ENCODE data around the gene FCF1. TPM values are rescaled to one million over a fixed set of nuclear protein-coding genes. Genes with fewer than 3 reads are reported as not detected.

Gene FCF1
- total and polyA plus RNA-seq, 2 experiments from 2014 or later, result 30.3 to 58.7 TPM

DNA sequence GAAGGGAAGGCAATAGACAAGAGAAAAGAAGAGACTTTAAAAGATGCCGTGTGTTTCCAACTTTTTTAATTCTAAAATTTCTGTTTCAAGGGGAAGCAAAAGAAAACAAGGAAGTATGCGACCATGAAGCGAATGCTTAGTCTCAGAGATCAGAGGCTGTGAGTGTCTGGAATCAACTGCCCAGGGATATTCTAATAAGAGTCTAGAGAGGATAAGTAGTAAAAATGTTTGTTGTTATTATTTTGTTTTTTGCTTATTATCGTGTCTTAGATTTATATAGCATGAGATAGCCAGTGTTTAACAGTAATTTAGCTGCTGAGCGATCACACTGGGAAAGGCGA lies 421 bp downstream of the FCF1 start:
- H3K27me3 ChIP-seq (ENCODE audit: insufficient read depth), result no peaks in the 10 kb centered on the region
- H3K27ac ChIP-seq (ENCODE audit: low read depth), result 0 out of 2 replicates have a peak overlapping the region, but pooled peaks have one; percentile 12
- Mint-ChIP-seq H3K27ac (peak overlapping the region; percentile 96), H3K36me3 (ENCODE audit: low read depth) (peaks cover 18% of the 10 kb centered on the region), H3K9me3 (no peaks in the 10 kb centered on the region), H3K27me3 (ENCODE audit: insufficient read depth, low read depth, poor library complexity) (peaks cover 2% of the 10 kb centered on the region), H3K4me3 (peak overlapping the region; percentile 99), H3K4me1 (peaks cover 4% of the 10 kb centered on the region; the same call in 2 of the 3 replicates)
- peaks cover 59% of the 10 kb centered on the region for H3K79me2 ChIP-seq (replicated peaks; ENCODE audit: insufficient read depth)
- peaks cover 11% of the 10 kb centered on the region for H3K36me3 ChIP-seq (ENCODE audit: insufficient read depth)
- DNase-seq (ENCODE audit: low spot score) (no peak), ATAC-seq (no peak)
- H2AFZ ChIP-seq, result peak overlapping the region; percentile 60
- no peaks in the 10 kb centered on the region for H3K9me2 ChIP-seq (ENCODE audit: insufficient read depth)
- no peak for TF ChIP-seq EZH2 (IDR thresholded peaks at IDR 0.05; ENCODE audit: low read depth, unreplicated experiment)
- TF ChIP-seq, protein P1, sequence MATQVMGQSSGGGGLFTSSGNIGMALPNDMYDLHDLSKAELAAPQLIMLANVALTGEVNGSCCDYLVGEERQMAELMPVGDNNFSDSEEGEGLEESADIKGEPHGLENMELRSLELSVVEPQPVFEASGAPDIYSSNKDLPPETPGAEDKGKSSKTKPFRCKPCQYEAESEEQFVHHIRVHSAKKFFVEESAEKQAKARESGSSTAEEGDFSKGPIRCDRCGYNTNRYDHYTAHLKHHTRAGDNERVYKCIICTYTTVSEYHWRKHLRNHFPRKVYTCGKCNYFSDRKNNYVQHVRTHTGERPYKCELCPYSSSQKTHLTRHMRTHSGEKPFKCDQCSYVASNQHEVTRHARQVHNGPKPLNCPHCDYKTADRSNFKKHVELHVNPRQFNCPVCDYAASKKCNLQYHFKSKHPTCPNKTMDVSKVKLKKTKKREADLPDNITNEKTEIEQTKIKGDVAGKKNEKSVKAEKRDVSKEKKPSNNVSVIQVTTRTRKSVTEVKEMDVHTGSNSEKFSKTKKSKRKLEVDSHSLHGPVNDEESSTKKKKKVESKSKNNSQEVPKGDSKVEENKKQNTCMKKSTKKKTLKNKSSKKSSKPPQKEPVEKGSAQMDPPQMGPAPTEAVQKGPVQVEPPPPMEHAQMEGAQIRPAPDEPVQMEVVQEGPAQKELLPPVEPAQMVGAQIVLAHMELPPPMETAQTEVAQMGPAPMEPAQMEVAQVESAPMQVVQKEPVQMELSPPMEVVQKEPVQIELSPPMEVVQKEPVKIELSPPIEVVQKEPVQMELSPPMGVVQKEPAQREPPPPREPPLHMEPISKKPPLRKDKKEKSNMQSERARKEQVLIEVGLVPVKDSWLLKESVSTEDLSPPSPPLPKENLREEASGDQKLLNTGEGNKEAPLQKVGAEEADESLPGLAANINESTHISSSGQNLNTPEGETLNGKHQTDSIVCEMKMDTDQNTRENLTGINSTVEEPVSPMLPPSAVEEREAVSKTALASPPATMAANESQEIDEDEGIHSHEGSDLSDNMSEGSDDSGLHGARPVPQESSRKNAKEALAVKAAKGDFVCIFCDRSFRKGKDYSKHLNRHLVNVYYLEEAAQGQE (IDR thresholded peaks at IDR 0.05; ENCODE audit: unreplicated experiment), result no peak
- TF ChIP-seq, protein P2, sequence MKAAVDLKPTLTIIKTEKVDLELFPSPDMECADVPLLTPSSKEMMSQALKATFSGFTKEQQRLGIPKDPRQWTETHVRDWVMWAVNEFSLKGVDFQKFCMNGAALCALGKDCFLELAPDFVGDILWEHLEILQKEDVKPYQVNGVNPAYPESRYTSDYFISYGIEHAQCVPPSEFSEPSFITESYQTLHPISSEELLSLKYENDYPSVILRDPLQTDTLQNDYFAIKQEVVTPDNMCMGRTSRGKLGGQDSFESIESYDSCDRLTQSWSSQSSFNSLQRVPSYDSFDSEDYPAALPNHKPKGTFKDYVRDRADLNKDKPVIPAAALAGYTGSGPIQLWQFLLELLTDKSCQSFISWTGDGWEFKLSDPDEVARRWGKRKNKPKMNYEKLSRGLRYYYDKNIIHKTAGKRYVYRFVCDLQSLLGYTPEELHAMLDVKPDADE (IDR thresholded peaks at IDR 0.05), result no peak
- peak overlapping the region; percentile 68 for H3K4me3 ChIP-seq
- peaks cover 16% of the 10 kb centered on the region for H3K4me1 ChIP-seq (ENCODE audit: insufficient read depth)
- H3K4me2 ChIP-seq, result peak overlapping the region; percentile 88
- H3F3A ChIP-seq (replicated peaks; ENCODE audit: low read depth), result no peaks in the 10 kb centered on the region
- no peaks in the 10 kb centered on the region; the same call in none of the 2 replicates for H4K20me1 ChIP-seq (replicated peaks; ENCODE audit: insufficient read depth)

DNA sequence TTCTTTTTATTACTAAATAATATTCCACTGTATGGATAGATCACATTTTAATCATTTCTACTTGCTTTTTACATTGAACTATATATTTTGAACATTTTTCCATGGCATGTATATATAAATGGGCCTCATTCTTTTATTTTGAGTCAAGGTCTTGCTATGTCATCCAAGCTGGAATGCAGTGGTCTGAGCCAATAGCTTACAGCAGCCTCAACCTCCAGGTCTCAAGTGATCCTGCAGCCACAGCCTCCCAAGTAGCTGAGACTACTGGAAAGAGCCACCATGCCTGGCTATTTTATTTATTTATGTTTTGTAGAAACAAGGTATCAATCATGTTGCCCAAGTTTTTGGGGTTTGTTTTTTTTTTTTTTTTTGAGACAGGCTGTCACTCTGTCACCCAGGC lies 7.6 kb downstream of the FCF1 start:
- no peak overlapping the region for H3K27ac ChIP-seq (ENCODE audit: low read depth)
- H3K79me2 ChIP-seq (replicated peaks; ENCODE audit: insufficient read depth), result no peaks in the 10 kb centered on the region
- ATAC-seq, result no peak
- H3K4me3 ChIP-seq, result no peak overlapping the region
- H3K9me3 Mint-ChIP-seq, result no peaks in the 10 kb centered on the region
- no peaks in the 10 kb centered on the region for H3K4me1 Mint-ChIP-seq
- no peak overlapping the region for H3K27ac Mint-ChIP-seq
- H4K20me1 ChIP-seq (replicated peaks; ENCODE audit: insufficient read depth), result peaks cover 4% of the 10 kb centered on the region; the same call in 1 of the 2 replicates
- no peaks in the 10 kb centered on the region for H3K27me3 ChIP-seq (ENCODE audit: insufficient read depth)
- H3K36me3 ChIP-seq (ENCODE audit: insufficient read depth), result peaks cover 27% of the 10 kb centered on the region
- peaks cover 29% of the 10 kb centered on the region for H3K36me3 Mint-ChIP-seq (ENCODE audit: low read depth)
- no peaks in the 10 kb centered on the region for H3K4me1 ChIP-seq (ENCODE audit: insufficient read depth)
- H3K9me2 ChIP-seq (ENCODE audit: insufficient read depth), result no peaks in the 10 kb centered on the region
- DNase-seq (ENCODE audit: low spot score), result no peak
- no peak overlapping the region for H3K4me3 Mint-ChIP-seq
- no peak overlapping the region for H3K4me2 ChIP-seq
- H3F3A ChIP-seq (replicated peaks; ENCODE audit: low read depth), result no peaks in the 10 kb centered on the region
- H2AFZ ChIP-seq, result no peak overlapping the region
- H3K27me3 Mint-ChIP-seq (ENCODE audit: insufficient read depth, low read depth, poor library complexity), result peaks cover 4% of the 10 kb centered on the region
- TF ChIP-seq, protein P1 (IDR thresholded peaks at IDR 0.05; ENCODE audit: unreplicated experiment), result no peak
- no peak for TF ChIP-seq EZH2phosphoT487 (IDR thresholded peaks at IDR 0.05; ENCODE audit: unreplicated experiment)
- no peak for TF ChIP-seq ZNF331 (CRISPR knock-in tag; IDR thresholded peaks at IDR 0.05; ENCODE audit: low read depth)
- TF ChIP-seq STAT1 (IDR thresholded peaks at IDR 0.05; ENCODE audit: unreplicated experiment), result no peak
- TF ChIP-seq, protein P3, sequence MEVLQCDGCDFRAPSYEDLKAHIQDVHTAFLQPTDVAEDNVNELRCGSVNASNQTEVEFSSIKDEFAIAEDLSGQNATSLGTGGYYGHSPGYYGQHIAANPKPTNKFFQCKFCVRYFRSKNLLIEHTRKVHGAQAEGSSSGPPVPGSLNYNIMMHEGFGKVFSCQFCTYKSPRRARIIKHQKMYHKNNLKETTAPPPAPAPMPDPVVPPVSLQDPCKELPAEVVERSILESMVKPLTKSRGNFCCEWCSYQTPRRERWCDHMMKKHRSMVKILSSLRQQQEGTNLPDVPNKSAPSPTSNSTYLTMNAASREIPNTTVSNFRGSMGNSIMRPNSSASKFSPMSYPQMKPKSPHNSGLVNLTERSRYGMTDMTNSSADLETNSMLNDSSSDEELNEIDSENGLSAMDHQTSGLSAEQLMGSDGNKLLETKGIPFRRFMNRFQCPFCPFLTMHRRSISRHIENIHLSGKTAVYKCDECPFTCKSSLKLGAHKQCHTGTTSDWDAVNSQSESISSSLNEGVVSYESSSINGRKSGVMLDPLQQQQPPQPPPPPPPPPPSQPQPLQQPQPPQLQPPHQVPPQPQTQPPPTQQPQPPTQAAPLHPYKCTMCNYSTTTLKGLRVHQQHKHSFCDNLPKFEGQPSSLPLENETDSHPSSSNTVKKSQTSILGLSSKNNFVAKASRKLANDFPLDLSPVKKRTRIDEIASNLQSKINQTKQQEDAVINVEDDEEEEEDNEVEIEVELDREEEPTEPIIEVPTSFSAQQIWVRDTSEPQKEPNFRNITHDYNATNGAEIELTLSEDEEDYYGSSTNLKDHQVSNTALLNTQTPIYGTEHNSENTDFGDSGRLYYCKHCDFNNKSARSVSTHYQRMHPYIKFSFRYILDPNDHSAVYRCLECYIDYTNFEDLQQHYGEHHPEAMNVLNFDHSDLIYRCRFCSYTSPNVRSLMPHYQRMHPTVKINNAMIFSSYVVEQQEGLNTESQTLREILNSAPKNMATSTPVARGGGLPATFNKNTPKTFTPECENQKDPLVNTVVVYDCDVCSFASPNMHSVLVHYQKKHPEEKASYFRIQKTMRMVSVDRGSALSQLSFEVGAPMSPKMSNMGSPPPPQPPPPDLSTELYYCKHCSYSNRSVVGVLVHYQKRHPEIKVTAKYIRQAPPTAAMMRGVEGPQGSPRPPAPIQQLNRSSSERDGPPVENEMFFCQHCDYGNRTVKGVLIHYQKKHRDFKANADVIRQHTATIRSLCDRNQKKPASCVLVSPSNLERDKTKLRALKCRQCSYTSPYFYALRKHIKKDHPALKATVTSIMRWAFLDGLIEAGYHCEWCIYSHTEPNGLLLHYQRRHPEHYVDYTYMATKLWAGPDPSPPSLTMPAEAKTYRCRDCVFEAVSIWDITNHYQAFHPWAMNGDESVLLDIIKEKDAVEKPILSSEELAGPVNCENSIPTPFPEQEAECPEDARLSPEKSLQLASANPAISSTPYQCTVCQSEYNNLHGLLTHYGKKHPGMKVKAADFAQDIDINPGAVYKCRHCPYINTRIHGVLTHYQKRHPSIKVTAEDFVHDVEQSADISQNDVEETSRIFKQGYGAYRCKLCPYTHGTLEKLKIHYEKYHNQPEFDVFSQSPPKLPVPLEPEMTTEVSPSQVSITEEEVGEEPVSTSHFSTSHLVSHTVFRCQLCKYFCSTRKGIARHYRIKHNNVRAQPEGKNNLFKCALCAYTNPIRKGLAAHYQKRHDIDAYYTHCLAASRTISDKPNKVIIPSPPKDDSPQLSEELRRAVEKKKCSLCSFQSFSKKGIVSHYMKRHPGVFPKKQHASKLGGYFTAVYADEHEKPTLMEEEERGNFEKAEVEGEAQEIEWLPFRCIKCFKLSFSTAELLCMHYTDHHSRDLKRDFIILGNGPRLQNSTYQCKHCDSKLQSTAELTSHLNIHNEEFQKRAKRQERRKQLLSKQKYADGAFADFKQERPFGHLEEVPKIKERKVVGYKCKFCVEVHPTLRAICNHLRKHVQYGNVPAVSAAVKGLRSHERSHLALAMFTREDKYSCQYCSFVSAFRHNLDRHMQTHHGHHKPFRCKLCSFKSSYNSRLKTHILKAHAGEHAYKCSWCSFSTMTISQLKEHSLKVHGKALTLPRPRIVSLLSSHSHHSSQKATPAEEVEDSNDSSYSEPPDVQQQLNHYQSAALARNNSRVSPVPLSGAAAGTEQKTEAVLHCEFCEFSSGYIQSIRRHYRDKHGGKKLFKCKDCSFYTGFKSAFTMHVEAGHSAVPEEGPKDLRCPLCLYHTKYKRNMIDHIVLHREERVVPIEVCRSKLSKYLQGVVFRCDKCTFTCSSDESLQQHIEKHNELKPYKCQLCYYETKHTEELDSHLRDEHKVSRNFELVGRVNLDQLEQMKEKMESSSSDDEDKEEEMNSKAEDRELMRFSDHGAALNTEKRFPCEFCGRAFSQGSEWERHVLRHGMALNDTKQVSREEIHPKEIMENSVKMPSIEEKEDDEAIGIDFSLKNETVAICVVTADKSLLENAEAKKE (CRISPR knock-in tag; IDR thresholded peaks at IDR 0.05), result no peak
